ENCODE results near the gene C4A.

- TF ChIP-seq CTCF (conservative IDR thresholded peaks at IDR 0.05 in 1 of 2, IDR thresholded peaks at IDR 0.05 in 1 of 2; ENCODE audit: low read depth in 1 of 2, low read length in 2 of 2) = no peak
- TF ChIP-seq EZH2 (IDR thresholded peaks at IDR 0.05; ENCODE audit: low read length, missing control alignments) = no peak
These were observed 25.1 kb upstream of the C4A start for GRCh38 chr6:31956796-31957195.

All from fibroblast of lung (primary cell).